GM21390 (cell line): Measurements from ENCODE around the gene KCNS1.

Experiments used
- ATAC-seq: cut with Tn5 transposase; IDR thresholded peaks from one replicate; pipeline ENCODE4 v1.9.1; 2021; ENCODE audit not compliant: unreplicated experiment

Gene KCNS1

GRCh38 chr20:45110301-45110700 is 9.4 kb upstream of the KCNS1 start:
- ATAC-seq = no peak

- no peak for ATAC-seq
These were observed 8.7 kb upstream of the KCNS1 start for GRCh38 chr20:45109634-45110033.

GRCh38 chr20:45105317-45105716 is 4.4 kb upstream of the KCNS1 start:
- ATAC-seq = no peak

- no peak for ATAC-seq
These were observed 3.9 kb upstream of the KCNS1 start for GRCh38 chr20:45104786-45105185.

- ATAC-seq = no peak
These were observed 2.1 kb upstream of the KCNS1 start for GRCh38 chr20:45103072-45103471.

- no peak for ATAC-seq
These were observed 465 bp upstream of the KCNS1 start for GRCh38 chr20:45101333-45101850.

- ATAC-seq = no peak
These were observed 2.7 kb downstream of the KCNS1 start for GRCh38 chr20:45098103-45098773.

GRCh38 chr20:45097485-45098102 is 3.3 kb downstream of the KCNS1 start:
- no peak for ATAC-seq

GRCh38 chr20:45096781-45097180 is 4.1 kb downstream of the KCNS1 start:
- no peak for ATAC-seq

- no peak for ATAC-seq
These were observed 5.1 kb downstream of the KCNS1 start for GRCh38 chr20:45095805-45096238.

- no peak for ATAC-seq
These were observed 5.9 kb downstream of the KCNS1 start for GRCh38 chr20:45094864-45095574.

GRCh38 chr20:45094201-45094600 is 6.7 kb downstream of the KCNS1 start:
- ATAC-seq = no peak

GRCh38 chr20:45092898-45093297 is 8.0 kb downstream of the KCNS1 start:
- ATAC-seq = no peak

- ATAC-seq = no peak
These were observed 9.6 kb downstream of the KCNS1 start for GRCh38 chr20:45091366-45091765.

- no peak for ATAC-seq
These were observed 10.4 kb downstream of the KCNS1 start for GRCh38 chr20:45090481-45090880.

GRCh38 chr20:45088247-45088646 is 12.7 kb downstream of the KCNS1 start:
- no peak for ATAC-seq

- ATAC-seq = no peak
These were observed 13.1 kb downstream of the KCNS1 start for GRCh38 chr20:45087814-45088213.

- ATAC-seq = no peak
These were observed 13.7 kb downstream of the KCNS1 start for GRCh38 chr20:45087097-45087790.

GRCh38 chr20:45085867-45086266 is 15.1 kb downstream of the KCNS1 start:
- ATAC-seq = no peak

GRCh38 chr20:45085289-45085688 is 15.6 kb downstream of the KCNS1 start:
- no peak for ATAC-seq

GRCh38 chr20:45083127-45083526 is 17.8 kb downstream of the KCNS1 start:
- ATAC-seq = no peak
